ENCODE measurements around the gene RTL1.

Gene RTL1

GRCh38 chr14:100834794-100835547, 68.6 kb downstream of the RTL1 start:
- no peak overlapping the region for H3K4me3 ChIP-seq (replicated peaks in 1 of 2; ENCODE audit: low read depth in 2 of 2, low read length in 2 of 2)
- TF ChIP-seq CTCF (IDR thresholded peaks at IDR 0.05; ENCODE audit: low read depth, low read length) = no peak
- DNase-seq (ENCODE audit: low read depth in 2 of 2) = no peak

- H3K4me3 ChIP-seq (replicated peaks in 1 of 2; ENCODE audit: low read depth in 2 of 2, low read length in 2 of 2) = no peak overlapping the region
- no peak for DNase-seq (ENCODE audit: low read depth in 2 of 2)
- no peak for TF ChIP-seq CTCF (IDR thresholded peaks at IDR 0.05; ENCODE audit: low read depth, low read length)
These were observed 69.3 kb downstream of the RTL1 start for GRCh38 chr14:100834082-100834793.

GRCh38 chr14:100832311-100832960, 71.1 kb downstream of the RTL1 start:
- TF ChIP-seq CTCF (IDR thresholded peaks at IDR 0.05; ENCODE audit: low read depth, low read length) = no peak
- H3K4me3 ChIP-seq (replicated peaks in 1 of 2; ENCODE audit: low read depth in 2 of 2, low read length in 2 of 2) = no peak overlapping the region
- no peak for DNase-seq (ENCODE audit: low read depth in 2 of 2)

- no peak for DNase-seq (ENCODE audit: low read depth in 2 of 2)
- no peak for TF ChIP-seq CTCF (IDR thresholded peaks at IDR 0.05; ENCODE audit: low read depth, low read length)
- H3K4me3 ChIP-seq (replicated peaks in 1 of 2; ENCODE audit: low read depth in 2 of 2, low read length in 2 of 2) = no peak overlapping the region
These were observed 72.8 kb downstream of the RTL1 start for GRCh38 chr14:100830681-100831080.

Data from cardiac fibroblast (primary cell).